ENCODE measurements around the gene IFIT3. TPM values are rescaled to one million over a fixed set of nuclear protein-coding genes. Genes with fewer than 3 reads are reported as not detected.

Gene IFIT3
- total RNA-seq, 1 experiment from 2014 or later: 1.5 TPM

- no peaks in the 10 kb centered on the region for H3K27me3 ChIP-seq (replicated peaks; ENCODE audit: control insufficient read depth, insufficient read depth, low read length)
- POLR2A ChIA-PET: no interaction called here
- peaks cover 3% of the 10 kb centered on the region; the same call in 1 of the 2 replicates for H3K4me1 ChIP-seq
- DNase-seq: no peak
- no peaks in the 10 kb centered on the region for H3K9me3 ChIP-seq
- intact Hi-C loops (cut with micrococcal nuclease; ENCODE audit: unreplicated experiment): no loop called here
- H3K27ac Mint-ChIP-seq (ENCODE audit: unreplicated experiment): no peak overlapping the region
- no peaks in the 10 kb centered on the region for H3K36me3 ChIP-seq (ENCODE audit: control insufficient read depth, insufficient read depth, low read length)
- no peak overlapping the region for H3K4me3 ChIP-seq (ENCODE audit: low read depth, low read length)
- H3K9me3 Mint-ChIP-seq (ENCODE audit: unreplicated experiment): no peaks in the 10 kb centered on the region
- H3K4me3 Mint-ChIP-seq (ENCODE audit: unreplicated experiment): no peak overlapping the region
- TF ChIP-seq CTCF (IDR thresholded peaks at IDR 0.05; ENCODE audit: insufficient read depth in 1 of 2, low read depth in 1 of 2, low read length in 1 of 2, severe bottlenecking in 1 of 2, unreplicated experiment in 1 of 2): no peak
- no peaks in the 10 kb centered on the region for H3K27me3 Mint-ChIP-seq (ENCODE audit: insufficient read depth, unreplicated experiment)
- CTCF ChIA-PET: no interaction called here
- no TSS peak for BruUV-seq (replicated peaks)
- peaks cover 4% of the 10 kb centered on the region for H3K4me1 Mint-ChIP-seq (ENCODE audit: low read depth, unreplicated experiment)
- H3K36me3 Mint-ChIP-seq (ENCODE audit: insufficient read depth, unreplicated experiment): no peaks in the 10 kb centered on the region
Measured at GRCh38 chr10:89379103-89379502, 51.3 kb downstream of the IFIT3 start.

GRCh38 chr10:89382757-89383156, 55.0 kb downstream of the IFIT3 start:
- Histone ChIP-seq H3K36me3 (ENCODE audit: control insufficient read depth, insufficient read depth, low read length) (no peaks in the 10 kb centered on the region), H3K9me3 (no peaks in the 10 kb centered on the region), H3K27me3 (replicated peaks; ENCODE audit: control insufficient read depth, insufficient read depth, low read length) (no peaks in the 10 kb centered on the region), H3K4me1 (no peaks in the 10 kb centered on the region), H3K4me3 (ENCODE audit: low read depth, low read length) (no peak overlapping the region)
- H3K27me3 Mint-ChIP-seq (ENCODE audit: insufficient read depth, unreplicated experiment): no peaks in the 10 kb centered on the region
- no peak for DNase-seq
- ChIA-PET CTCF (no interaction called here), POLR2A (no interaction called here)
- no peaks in the 10 kb centered on the region for H3K9me3 Mint-ChIP-seq (ENCODE audit: unreplicated experiment)
- intact Hi-C loops (cut with micrococcal nuclease; ENCODE audit: unreplicated experiment): no loop called here
- H3K36me3 Mint-ChIP-seq (ENCODE audit: insufficient read depth, unreplicated experiment): no peaks in the 10 kb centered on the region
- no TSS peak for BruUV-seq (replicated peaks)
- no peaks in the 10 kb centered on the region for H3K4me1 Mint-ChIP-seq (ENCODE audit: low read depth, unreplicated experiment)
- TF ChIP-seq CTCF (IDR thresholded peaks at IDR 0.05; ENCODE audit: insufficient read depth in 1 of 2, low read depth in 1 of 2, low read length in 1 of 2, severe bottlenecking in 1 of 2, unreplicated experiment in 1 of 2): no peak
- no peak overlapping the region for H3K27ac Mint-ChIP-seq (ENCODE audit: unreplicated experiment)
- no peak overlapping the region for H3K4me3 Mint-ChIP-seq (ENCODE audit: unreplicated experiment)

- POLR2A ChIA-PET: no interaction called here
- no peaks in the 10 kb centered on the region for H3K36me3 Mint-ChIP-seq (ENCODE audit: insufficient read depth, unreplicated experiment)
- Histone ChIP-seq H3K9me3 (no peaks in the 10 kb centered on the region), H3K4me1 (no peaks in the 10 kb centered on the region), H3K4me3 (ENCODE audit: low read depth, low read length) (no peak overlapping the region), H3K36me3 (ENCODE audit: control insufficient read depth, insufficient read depth, low read length) (no peaks in the 10 kb centered on the region), H3K27me3 (replicated peaks; ENCODE audit: control insufficient read depth, insufficient read depth, low read length) (no peaks in the 10 kb centered on the region)
- no peaks in the 10 kb centered on the region for H3K4me1 Mint-ChIP-seq (ENCODE audit: low read depth, unreplicated experiment)
- no peak overlapping the region for H3K4me3 Mint-ChIP-seq (ENCODE audit: unreplicated experiment)
- H3K27ac Mint-ChIP-seq (ENCODE audit: unreplicated experiment): no peak overlapping the region
- no peaks in the 10 kb centered on the region for H3K9me3 Mint-ChIP-seq (ENCODE audit: unreplicated experiment)
- no peaks in the 10 kb centered on the region for H3K27me3 Mint-ChIP-seq (ENCODE audit: insufficient read depth, unreplicated experiment)
- no peak for TF ChIP-seq CTCF (IDR thresholded peaks at IDR 0.05; ENCODE audit: insufficient read depth in 1 of 2, low read depth in 1 of 2, low read length in 1 of 2, severe bottlenecking in 1 of 2, unreplicated experiment in 1 of 2)
- no peak for DNase-seq
- BruUV-seq (replicated peaks): no TSS peak
- intact Hi-C loops (cut with micrococcal nuclease; ENCODE audit: unreplicated experiment): no loop called here
- CTCF ChIA-PET: no interaction called here
Measured at GRCh38 chr10:89384474-89385340, 56.9 kb downstream of the IFIT3 start.
